HG03442 (cell line): Measurements from ENCODE around the gene EIF2S1.
"Not testable (repeated sequence)": the region's sequence is repeated elsewhere in the genome, so short reads cannot be mapped to it uniquely, and the experiment has no call there.

Experiments
- ATAC-seq: cut with Tn5 transposase; IDR thresholded peaks from one replicate; pipeline ENCODE4 v1.9.1; 2021; ENCODE audit warnings: mild to moderate bottlenecking, moderate library complexity; ENCODE audit not compliant: unreplicated experiment

The EIF2S1 gene

GRCh38 chr14:67359775-67360469 lies at the start of gene EIF2S1, which contains the start of gene ATP6V1D:
TSS of gene EIF2S1 (plus strand) at chr14:67360328. CDS start at chr14:67364768, 4,440 bp downstream.
TSS of gene ATP6V1D (minus strand) at chr14:67359804. CDS start at chr14:67359698, 106 bp downstream.
- peak; percentile 86 for ATAC-seq

- no peak for ATAC-seq
These were observed 48.3 kb upstream of the EIF2S1 start for GRCh38 chr14:67311868-67312267.

- ATAC-seq = no peak
These were observed 47.0 kb upstream of the EIF2S1 start for GRCh38 chr14:67313153-67313552.

- no peak for ATAC-seq
These were observed 42.3 kb upstream of the EIF2S1 start for GRCh38 chr14:67317822-67318221.

- no peak for ATAC-seq
These were observed 41.0 kb upstream of the EIF2S1 start for GRCh38 chr14:67319142-67319541.

GRCh38 chr14:67329666-67330065 lies 30.5 kb upstream of the EIF2S1 start:
- not testable (repeated sequence) for ATAC-seq

GRCh38 chr14:67331368-67332125 lies 28.6 kb upstream of the EIF2S1 start:
- ATAC-seq = no peak

GRCh38 chr14:67332468-67332867 lies 27.7 kb upstream of the EIF2S1 start:
- no peak for ATAC-seq

- no peak for ATAC-seq
These were observed 24.3 kb upstream of the EIF2S1 start for GRCh38 chr14:67335781-67336180.

- ATAC-seq = not testable (repeated sequence)
These were observed 18.9 kb upstream of the EIF2S1 start for GRCh38 chr14:67341231-67341630.

- no peak for ATAC-seq
These were observed 16.4 kb upstream of the EIF2S1 start for GRCh38 chr14:67343601-67344230.

- no peak for ATAC-seq
These were observed 14.5 kb upstream of the EIF2S1 start for GRCh38 chr14:67345583-67345982.

GRCh38 chr14:67352055-67352454 lies 8.1 kb upstream of the EIF2S1 start:
- ATAC-seq = no peak

- no peak for ATAC-seq
These were observed 2.8 kb upstream of the EIF2S1 start for GRCh38 chr14:67357186-67357968.

- no peak for ATAC-seq
These were observed 2.2 kb upstream of the EIF2S1 start for GRCh38 chr14:67357969-67358354.

GRCh38 chr14:67358924-67359774 lies 979 bp upstream of the EIF2S1 start:
- ATAC-seq = peak; percentile 2

- peak; percentile 18 for ATAC-seq
These were observed 510 bp downstream of the EIF2S1 start for GRCh38 chr14:67360470-67361206.

- no peak for ATAC-seq
These were observed 5.3 kb downstream of the EIF2S1 start for GRCh38 chr14:67365476-67365875.

- no peak for ATAC-seq
These were observed 10.7 kb downstream of the EIF2S1 start for GRCh38 chr14:67370830-67371229.
